Ascending aorta (tissue), 2 donors: ENCODE results near the gene GATAD2B. TPM values are rescaled to one million over a fixed set of nuclear protein-coding genes. Genes with fewer than 3 reads are reported as not detected.

ENCODE experiments used
- DNase-seq, 2 donors: peaks; one replicate each; pipeline ENCODE4 v3.0.0-alpha.2; 2019; ENCODE audit warnings: low spot score in 2 of 2
- H3K27ac ChIP-seq, 2 donors: fragments of 200-600 bp; sonication (generic); one replicate each; pipeline ENCODE4 v1.5.1; 2016 to 2017; ENCODE audit warnings: mild to moderate bottlenecking in 1 of 2
- H3K27me3 ChIP-seq: fragments of 200-600 bp; sonication (generic); one replicate; pipeline ENCODE4 v1.5.1; 2017
- H3K36me3 ChIP-seq, 2 donors: fragments of 200-600 bp; sonication (generic); one replicate each; pipeline ENCODE4 v1.5.1; 2016
- H3K4me1 ChIP-seq, 2 donors: fragments of 200-600 bp; sonication (generic); one replicate each; pipeline ENCODE4 v1.5.1; 2016 to 2017; ENCODE audit warnings: mild to moderate bottlenecking in 1 of 2
- H3K4me3 ChIP-seq, 2 donors: fragments of 200-600 bp; sonication (generic); one replicate each; pipeline ENCODE4 v1.5.1; 2016 to 2017; ENCODE audit warnings: mild to moderate bottlenecking in 1 of 2
- H3K9me3 ChIP-seq, 2 donors: fragments of 200-600 bp; sonication (generic); one replicate each; pipeline ENCODE4 v1.5.1; 2016
- CTCF ChIP-seq, 3 experiments: fragments of 200-600 bp in 2 of 3; fragments of 450-650 bp in 1 of 3; sonication (generic) in 2 of 3; IDR thresholded peaks; one replicate each; pipeline ENCODE4 v1.5.1; 2016 to 2019; ENCODE audit warnings: antibody characterized with exemption in 3 of 3, mild to moderate bottlenecking in 1 of 3, moderate library complexity in 1 of 3
- intact Hi-C: fragments of 100-400 bp; cut with DNase I; formaldehyde crosslinking; loops from one replicate; pipeline ENCODE4 v1.15.1; 2023
- total RNA-seq: library from RNA; depleted of rRNA; stranded (reverse); fragments of >200 nt; gene quantifications from one replicate; pipeline ENCODE4 v1.1.0, GENCODE V29; 2016

GATAD2B gene
- total RNA-seq, 1 donor from 2014 or later, result 9.5 TPM

GRCh38 chr1:153944005-153944826 is 21.4 kb upstream of the GATAD2B start:
- Histone ChIP-seq H3K4me3 (peak overlapping the region in 1 of 2 donors; percentile 93), H3K27me3 (no peaks in the 10 kb centered on the region), H3K27ac (peak overlapping the region; percentile 89 to 98), H3K36me3 (peaks cover 51 to 52% of the 10 kb centered on the region in 2 donors), H3K9me3 (no peaks in the 10 kb centered on the region), H3K4me1 (peaks cover 4 to 9% of the 10 kb centered on the region in 2 donors)
- no peak for DNase-seq
- intact Hi-C loops, result no loop called here
- TF ChIP-seq CTCF (IDR thresholded peaks at IDR 0.05), result no peak

- intact Hi-C loops, result no loop called here
- H3K9me3 ChIP-seq, result no peaks in the 10 kb centered on the region
These were observed 20.2 kb upstream of the GATAD2B start for GRCh38 chr1:153942766-153943549.

GRCh38 chr1:153941826-153942725 is 19.3 kb upstream of the GATAD2B start:
- Histone ChIP-seq H3K36me3 (peaks cover 47 to 48% of the 10 kb centered on the region in 2 donors), H3K4me1 (peaks cover 4 to 9% of the 10 kb centered on the region in 2 donors), H3K9me3 (no peaks in the 10 kb centered on the region), H3K4me3 (no peak overlapping the region), H3K27me3 (no peaks in the 10 kb centered on the region), H3K27ac (no peak overlapping the region)
- TF ChIP-seq CTCF (IDR thresholded peaks at IDR 0.05), result no peak
- no peak for DNase-seq
- intact Hi-C loops, result no loop called here

More at GRCh38 chr1:153942766-153943549, 20.2 kb upstream of the GATAD2B start:
- DNase-seq, result no peak
- Histone ChIP-seq H3K36me3 (peaks cover 43 to 47% of the 10 kb centered on the region in 2 donors), H3K4me3 (no peak overlapping the region), H3K27ac (no peak overlapping the region), H3K27me3 (no peaks in the 10 kb centered on the region), H3K4me1 (peaks cover 4 to 9% of the 10 kb centered on the region in 2 donors)
- TF ChIP-seq CTCF (IDR thresholded peaks at IDR 0.05), result no peak

- no peaks in the 10 kb centered on the region for H3K27me3 ChIP-seq
- peaks cover 60 to 61% of the 10 kb centered on the region in 2 donors for H3K36me3 ChIP-seq
- no peak for DNase-seq
- no peak for TF ChIP-seq CTCF (IDR thresholded peaks at IDR 0.05)
- no peaks in the 10 kb centered on the region for H3K9me3 ChIP-seq
- peaks cover 4% of the 10 kb centered on the region in 2 donors for H3K4me1 ChIP-seq
- H3K4me3 ChIP-seq, result no peak overlapping the region
- H3K27ac ChIP-seq, result no peak overlapping the region
- intact Hi-C loops, result no loop called here
These were observed 18.0 kb upstream of the GATAD2B start for GRCh38 chr1:153940756-153941155.

- H3K36me3 ChIP-seq, result peaks cover 72 to 74% of the 10 kb centered on the region in 2 donors
- H3K4me1 ChIP-seq, result no peaks in the 10 kb centered on the region
- no peak overlapping the region for H3K4me3 ChIP-seq
These were observed 16.7 kb upstream of the GATAD2B start for GRCh38 chr1:153939476-153939875.

More at GRCh38 chr1:153939476-153939875, 16.7 kb upstream of the GATAD2B start:
- no peaks in the 10 kb centered on the region for H3K9me3 ChIP-seq
- no peak for TF ChIP-seq CTCF (IDR thresholded peaks at IDR 0.05)
- H3K27ac ChIP-seq, result no peak overlapping the region
- DNase-seq, result no peak
- intact Hi-C loops, result no loop called here
- H3K27me3 ChIP-seq, result no peaks in the 10 kb centered on the region
